ENCODE results near the gene SUPT20H. TPM values are rescaled to one million over a fixed set of nuclear protein-coding genes. Genes with fewer than 3 reads are reported as not detected.
A peak's percentile ranks its signal among the peaks of the same experiment; 100 is the strongest.

SUPT20H gene
- polyA plus RNA-seq, 3 donors from 2014 or later, result 31.5 to 47.2 (median 40.3) TPM

- H3K36me3 Mint-ChIP-seq, result peaks cover 21 to 36% (median 30%) of the 10 kb centered on the region in 3 donors
- no peaks in the 10 kb centered on the region for H3K4me1 Mint-ChIP-seq
- H3K27me3 Mint-ChIP-seq (ENCODE audit: low read depth in 3 of 3), result no peaks in the 10 kb centered on the region
- no peaks in the 10 kb centered on the region for H3K9me3 Mint-ChIP-seq
- no peak overlapping the region for H3K4me3 Mint-ChIP-seq
- DNase-seq, result no peak
- H3K27ac Mint-ChIP-seq, result peak overlapping the region in 2 of 6 donors; percentile 1 to 60
These were observed 85.7 kb downstream of the SUPT20H start for GRCh38 chr13:36973621-36974295.

GRCh38 chr13:36973009-36973408 is 86.5 kb downstream of the SUPT20H start:
- H3K27ac Mint-ChIP-seq, result no peak overlapping the region
- H3K9me3 Mint-ChIP-seq, result no peaks in the 10 kb centered on the region
- peaks cover 21 to 36% (median 36%) of the 10 kb centered on the region in 3 donors for H3K36me3 Mint-ChIP-seq
- DNase-seq, result no peak
- no peaks in the 10 kb centered on the region for H3K27me3 Mint-ChIP-seq (ENCODE audit: low read depth in 3 of 3)
- no peak overlapping the region for H3K4me3 Mint-ChIP-seq
- H3K4me1 Mint-ChIP-seq, result no peaks in the 10 kb centered on the region

- Mint-ChIP-seq H3K4me1 (no peaks in the 10 kb centered on the region), H3K36me3 (peaks cover 13 to 33% (median 27%) of the 10 kb centered on the region in 3 donors), H3K4me3 (no peak overlapping the region), H3K27ac (no peak overlapping the region), H3K27me3 (ENCODE audit: low read depth in 3 of 3) (no peaks in the 10 kb centered on the region), H3K9me3 (no peaks in the 10 kb centered on the region)
- no peak for DNase-seq
These were observed 93.1 kb downstream of the SUPT20H start for GRCh38 chr13:36966404-36966803.

- peaks cover 13 to 29% (median 24%) of the 10 kb centered on the region in 3 donors for H3K36me3 Mint-ChIP-seq
These were observed 93.7 kb downstream of the SUPT20H start for GRCh38 chr13:36965767-36966166.

GRCh38 chr13:36959456-36960116 is 99.9 kb downstream of the SUPT20H start:
- no peaks in the 10 kb centered on the region for H3K9me3 Mint-ChIP-seq
- H3K27ac Mint-ChIP-seq, result peak overlapping the region in 1 of 6 donors; percentile 12
- H3K27me3 Mint-ChIP-seq (ENCODE audit: low read depth in 3 of 3), result no peaks in the 10 kb centered on the region
- peaks cover 15 to 20% of the 10 kb centered on the region in 2 donors for H3K4me1 Mint-ChIP-seq
- DNase-seq, result no peak
- H3K4me3 Mint-ChIP-seq, result no peak overlapping the region
- H3K36me3 Mint-ChIP-seq, result peaks cover 10 to 31% (median 15%) of the 10 kb centered on the region in 3 donors

More at GRCh38 chr13:36965767-36966166, 93.7 kb downstream of the SUPT20H start:
- H3K4me3 Mint-ChIP-seq, result no peak overlapping the region
- no peaks in the 10 kb centered on the region for H3K27me3 Mint-ChIP-seq (ENCODE audit: low read depth in 3 of 3)
- no peak for DNase-seq
- no peaks in the 10 kb centered on the region for H3K4me1 Mint-ChIP-seq
- no peak overlapping the region for H3K27ac Mint-ChIP-seq
- H3K9me3 Mint-ChIP-seq, result no peaks in the 10 kb centered on the region

Other genes with a start within 250 kb of the SUPT20H start
- 1 to 10 TPM; 2.6 to 4.8 (median 4.3) TPM for gene RFXAP, start 240.5 kb downstream of the SUPT20H start, polyA plus RNA-seq
- under 1 TPM in 1 of 3 donors, not detected in 2; 0.07 TPM for gene SMAD9, start 139.4 kb downstream of the SUPT20H start, polyA plus RNA-seq
- gene ALG5, start 60.3 kb downstream of the SUPT20H start, polyA plus RNA-seq, result 100 to 1,000 TPM in 2 of 3 donors, 10 to 100 TPM in 1; 73.9 to 135 (median 100) TPM
- 10 to 100 TPM; 51.2 to 64.0 (median 62.8) TPM for gene EXOSC8, start 58.9 kb downstream of the SUPT20H start, polyA plus RNA-seq
- not detected for gene CSNK1A1L, start 46.0 kb upstream of the SUPT20H start, polyA plus RNA-seq